ENCODE data around the gene ZKSCAN8. TPM values are rescaled to one million over a fixed set of nuclear protein-coding genes. Genes with fewer than 3 reads are reported as not detected.
"Not testable (repeated sequence)": the region's sequence is repeated elsewhere in the genome, so short reads cannot be mapped to it uniquely, and the experiment has no call there.

ZKSCAN8 gene
- 29.4 and 29.8 TPM in 2 replicates for total RNA-seq (2021)
- Bru-seq, nascent RNA: percentile 92 among the genes with signal in this experiment
- percentile 98 among the genes with signal in this experiment for BruChase-seq, experiment 1, labeled RNA remaining after a 2-hour chase
- BruChase-seq, experiment 2, labeled RNA remaining after a 6-hour chase: percentile 85 among the genes with signal in this experiment
- long read RNA-seq, partial matches to known transcripts: 1 of 5 reads
- long read RNA-seq, other reads (novel, unspliced or antisense): 4 of 5 reads

GRCh38 chr6:28141500-28142329 lies at the start of gene ZKSCAN8:
TSS of gene ZKSCAN8 (plus strand) at chr6:28141883. CDS start at chr6:28148408, 6,525 bp downstream.
- ChIA-PET POLR2A (ENCODE audit: low non-redundant PET) (interaction anchor here (0.6 kb wide), 2 partner anchors 112 to 211 kb away, joined by 4 to 7 read pairs; no protein-coding TSS in a partner anchor), CTCF (interaction anchor here (0.5 to 1.4 kb wide), 3 partner anchors 79 to 248 kb away, joined by 3 to 5 read pairs (median 3); a partner anchor contains a TSS)
- intact Hi-C loops (cut with micrococcal nuclease; ENCODE audit: unreplicated experiment): loop anchor here (5.0 kb wide), 1 partner anchor 66 kb away; no protein-coding TSS in a partner anchor

GRCh38 chr6:28102222-28102621 lies 39.5 kb upstream of the ZKSCAN8 start:
- H3K9me3 ChIP-seq (ENCODE audit: low read depth, low read length, poor library complexity, severe bottlenecking); CTCF ChIA-PET; H3K36me3 ChIP-seq (ENCODE audit: insufficient read depth, low read length, poor library complexity, severe bottlenecking); POLR2A ChIA-PET (ENCODE audit: low non-redundant PET); H3K27ac ChIP-seq (ENCODE audit: low read depth, low read length, poor library complexity, severe bottlenecking); BruUV-seq (replicated peaks); DNase-seq (ENCODE audit: low spot score); intact Hi-C loops (cut with micrococcal nuclease; ENCODE audit: unreplicated experiment); H3K4me1 ChIP-seq (ENCODE audit: insufficient read depth, low read length, poor library complexity, severe bottlenecking); H3K4me3 ChIP-seq (ENCODE audit: low read depth, low read length, poor library complexity, severe bottlenecking); H3K27me3 ChIP-seq (replicated peaks; ENCODE audit: insufficient read depth, low read depth, low read length, poor library complexity): not testable (repeated sequence)

More at GRCh38 chr6:28141500-28142329, at the start of gene ZKSCAN8:
- peaks cover 14% of the 10 kb centered on the region for H3K4me1 ChIP-seq (ENCODE audit: insufficient read depth, low read length, poor library complexity, severe bottlenecking)
- TSS peak; percentile 63 for BruUV-seq (replicated peaks)
- TF ChIP-seq EZH2 (IDR thresholded peaks at IDR 0.05; ENCODE audit: borderline replicate concordance, low read depth, low read length, poor library complexity, severe bottlenecking) (no peak), CTCF (conservative IDR thresholded peaks at IDR 0.05; ENCODE audit: low read depth, low read length) (no peak)
- no peaks in the 10 kb centered on the region for H3K9me3 ChIP-seq (ENCODE audit: low read depth, low read length, poor library complexity, severe bottlenecking)
- peaks cover 23% of the 10 kb centered on the region for H3K36me3 ChIP-seq (ENCODE audit: insufficient read depth, low read length, poor library complexity, severe bottlenecking)
- peak within 1 kb of the TSS; percentile 72 for H3K27ac ChIP-seq (ENCODE audit: low read depth, low read length, poor library complexity, severe bottlenecking)
- H3K4me3 ChIP-seq (ENCODE audit: low read depth, low read length, poor library complexity, severe bottlenecking): peak within 1 kb of the TSS; percentile 89
- DNase-seq (ENCODE audit: low spot score): peak; percentile 93
- no peaks in the 10 kb centered on the region for H3K27me3 ChIP-seq (replicated peaks; ENCODE audit: insufficient read depth, low read depth, low read length, poor library complexity)

GRCh38 chr6:28102699-28103098 lies 39.0 kb upstream of the ZKSCAN8 start:
- DNase-seq (ENCODE audit: low spot score); BruUV-seq (replicated peaks); H3K4me3 ChIP-seq (ENCODE audit: low read depth, low read length, poor library complexity, severe bottlenecking); POLR2A ChIA-PET (ENCODE audit: low non-redundant PET); H3K36me3 ChIP-seq (ENCODE audit: insufficient read depth, low read length, poor library complexity, severe bottlenecking); H3K27me3 ChIP-seq (replicated peaks; ENCODE audit: insufficient read depth, low read depth, low read length, poor library complexity); CTCF ChIA-PET; intact Hi-C loops (cut with micrococcal nuclease; ENCODE audit: unreplicated experiment); H3K4me1 ChIP-seq (ENCODE audit: insufficient read depth, low read length, poor library complexity, severe bottlenecking); H3K9me3 ChIP-seq (ENCODE audit: low read depth, low read length, poor library complexity, severe bottlenecking); H3K27ac ChIP-seq (ENCODE audit: low read depth, low read length, poor library complexity, severe bottlenecking): not testable (repeated sequence)
